LNCaP clone FGC (cell line): Measurements from ENCODE around the gene CMIP.

Experiments
- DNase-seq: peaks from one replicate; pipeline ENCODE4 v3.0.0-alpha.2; 2011; ENCODE audit warnings: low read depth
- H3K4me3 ChIP-seq: 2 replicates; pipeline ENCODE4 v1.5.1; 2011; ENCODE audit warnings: mild to moderate bottlenecking, low read depth, low read length, control low read depth
- CTCF ChIP-seq: IDR thresholded peaks from 2 replicates; pipeline ENCODE4 v1.5.1; 2012; ENCODE audit warnings: mild to moderate bottlenecking; ENCODE audit not compliant: control insufficient read depth, insufficient read depth; ENCODE audit errors: extremely low read depth

The CMIP gene

DNA sequence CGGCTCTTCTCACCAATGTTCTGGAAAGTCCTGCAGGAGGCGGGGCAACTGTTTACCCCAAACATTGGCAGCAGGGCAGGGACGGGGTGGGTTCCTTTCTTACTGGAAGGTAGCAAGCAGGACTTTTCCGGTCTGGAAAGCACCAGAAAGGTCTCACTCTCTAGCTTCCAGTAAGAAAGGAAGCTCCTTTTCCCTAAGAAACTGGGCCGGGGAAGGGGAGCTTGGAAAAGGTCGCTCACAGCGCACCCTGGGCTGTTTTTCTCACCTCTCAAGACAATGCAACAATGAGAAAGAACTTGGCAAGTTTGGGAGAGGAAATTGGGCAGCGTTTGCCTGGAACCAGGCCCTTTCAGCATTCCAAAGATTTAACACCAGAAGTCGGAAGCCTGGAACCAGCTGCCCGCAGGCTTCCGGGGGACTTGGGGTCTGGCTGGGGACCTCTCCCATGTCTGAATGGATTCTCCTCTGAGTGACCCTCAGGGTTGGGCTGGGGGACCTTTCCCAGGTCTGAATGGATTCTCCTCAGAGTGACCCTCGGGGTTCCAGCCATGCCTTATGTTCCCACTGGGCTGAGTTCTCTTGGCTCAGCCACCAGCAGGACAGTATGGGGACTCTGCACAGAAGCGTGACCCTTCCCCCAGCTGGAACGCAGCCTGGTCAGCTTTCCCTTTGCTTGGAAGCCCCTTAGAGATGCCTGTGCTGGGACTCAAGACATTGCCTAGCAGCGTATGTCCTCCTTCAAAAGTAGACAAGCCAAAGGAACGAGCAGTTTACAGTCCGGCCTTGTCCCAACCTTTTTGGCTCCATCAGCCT, 167.9 kb downstream of the CMIP start:
- no peak for TF ChIP-seq CTCF
- no peak for DNase-seq
- H3K4me3 ChIP-seq = no peak overlapping the region

- no peak for DNase-seq
- H3K4me3 ChIP-seq = no peak overlapping the region
- TF ChIP-seq CTCF = no peak
Observed at GRCh38 chr16:81614171-81614570, 169.6 kb downstream of the CMIP start.

- no peak for DNase-seq
- no peak overlapping the region for H3K4me3 ChIP-seq
- TF ChIP-seq CTCF = no peak
Observed at GRCh38 chr16:81614654-81615359, 170.2 kb downstream of the CMIP start.

GRCh38 chr16:81615411-81615810, 170.8 kb downstream of the CMIP start:
- TF ChIP-seq CTCF = no peak
- no peak for DNase-seq
- H3K4me3 ChIP-seq = no peak overlapping the region

DNA sequence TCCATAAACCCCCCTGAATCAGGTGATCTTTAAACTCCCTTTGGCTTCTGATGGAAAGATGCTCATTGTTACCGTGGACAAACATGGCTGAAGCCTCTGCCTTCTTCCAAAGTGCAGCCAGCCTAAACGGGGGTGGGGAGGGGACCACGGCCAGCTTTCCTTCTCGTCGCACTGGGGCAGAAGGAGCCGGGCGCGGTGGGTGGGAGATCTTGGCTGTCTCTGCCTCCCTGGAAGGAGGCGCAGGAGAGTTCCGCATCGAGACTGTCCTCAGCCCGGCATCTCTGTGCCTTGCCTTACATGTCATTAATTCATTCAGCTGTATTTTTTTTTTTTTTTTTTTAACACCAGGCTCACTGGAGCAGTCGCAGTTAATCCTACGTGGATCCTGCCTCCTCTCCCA, 171.2 kb downstream of the CMIP start:
- no peak for TF ChIP-seq CTCF
- H3K4me3 ChIP-seq = no peak overlapping the region
- no peak for DNase-seq

DNA sequence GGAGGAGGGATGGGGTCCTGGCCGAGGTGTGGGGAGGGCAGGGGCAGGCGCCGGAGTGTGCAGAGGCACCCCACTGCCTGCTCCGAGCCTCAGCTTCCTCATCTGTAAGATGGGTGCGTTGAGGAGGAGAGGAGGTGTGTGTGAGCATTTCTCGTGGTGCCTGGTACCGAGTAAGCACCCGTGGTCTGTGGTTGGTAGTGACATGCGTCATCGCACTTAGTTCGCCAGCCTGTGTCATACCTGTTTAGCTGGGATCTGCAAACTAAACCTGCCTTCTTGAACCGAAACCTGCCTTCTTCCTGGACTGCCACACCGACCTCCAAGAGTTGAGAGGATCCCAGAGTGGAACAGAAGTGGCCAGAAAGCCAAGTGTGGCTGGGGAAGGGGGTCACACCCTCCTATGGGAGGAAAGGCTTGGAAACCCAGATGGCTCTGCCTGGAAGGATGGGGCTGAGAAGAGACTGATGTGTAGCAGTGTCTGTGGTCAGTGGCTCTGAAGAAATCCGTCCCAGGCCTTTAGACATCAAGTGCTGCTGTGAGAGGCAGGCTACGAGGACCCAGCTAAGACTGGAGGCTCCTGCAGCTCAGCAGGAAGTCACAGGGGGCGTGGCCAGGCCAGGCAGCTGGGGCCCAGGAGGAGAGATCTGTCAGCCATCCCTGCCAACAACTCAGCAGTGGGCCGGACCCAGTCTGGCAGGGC, 171.9 kb downstream of the CMIP start:
- peak; percentile 62 for DNase-seq
- no peak overlapping the region for H3K4me3 ChIP-seq
- TF ChIP-seq CTCF = no peak
